ENCODE data around the gene AP1S1. TPM values are rescaled to one million over a fixed set of nuclear protein-coding genes. Genes with fewer than 3 reads are reported as not detected.

The AP1S1 gene
- total RNA-seq, 1 experiment from 2014 or later, result 135 TPM

- no peak for DNase-seq (ENCODE audit: low read depth)
Measured at GRCh38 chr7:101200862-101201599, 46.8 kb downstream of the AP1S1 start, which contains the start of gene MOGAT3. TSS of gene MOGAT3 (minus strand) at chr7:101201036. CDS start at chr7:101200854, 182 bp downstream.

- DNase-seq (ENCODE audit: low read depth), result no peak
Measured at GRCh38 chr7:101201695-101202602, 47.7 kb downstream of the AP1S1 start.

- DNase-seq (ENCODE audit: low read depth), result no peak
Measured at GRCh38 chr7:101202603-101202918, 48.3 kb downstream of the AP1S1 start.

GRCh38 chr7:101203740-101204738 lies 49.8 kb downstream of the AP1S1 start:
- DNase-seq (ENCODE audit: low read depth), result peak; percentile 58

- no peak for DNase-seq (ENCODE audit: low read depth)
Measured at GRCh38 chr7:101205901-101206664, 51.8 kb downstream of the AP1S1 start.

GRCh38 chr7:101206665-101207042 lies 52.4 kb downstream of the AP1S1 start:
- DNase-seq (ENCODE audit: low read depth), result no peak

GRCh38 chr7:101207459-101207858 lies 53.2 kb downstream of the AP1S1 start:
- no peak for DNase-seq (ENCODE audit: low read depth)

GRCh38 chr7:101208794-101209193 lies 54.5 kb downstream of the AP1S1 start:
- no peak for DNase-seq (ENCODE audit: low read depth)

GRCh38 chr7:101210143-101210542 lies 55.9 kb downstream of the AP1S1 start:
- DNase-seq (ENCODE audit: low read depth), result no peak

Other genes with a start within 250 kb of the AP1S1 start
- gene MUC3A, start 204.9 kb upstream of the AP1S1 start, total RNA-seq (2014; rRNA removed; shearing (Covaris generic)), result not detected in 2 replicates
- gene MUC12, start 184.9 kb upstream of the AP1S1 start, total RNA-seq (2014; rRNA removed; shearing (Covaris generic)), result 0.72 and 5.6 TPM in 2 replicates
- gene MUC17, start 134.4 kb upstream of the AP1S1 start, total RNA-seq (2014; rRNA removed; shearing (Covaris generic)), result not detected in 2 replicates
- gene TRIM56, start 69.0 kb upstream of the AP1S1 start, total RNA-seq (2014; rRNA removed; shearing (Covaris generic)), result 4.7 and 5.0 TPM in 2 replicates
- 221 and 238 TPM in 2 replicates for gene SERPINE1, start 27.4 kb upstream of the AP1S1 start, total RNA-seq (2014; rRNA removed; shearing (Covaris generic))
- gene VGF, start 11.1 kb downstream of the AP1S1 start, total RNA-seq (2014; rRNA removed; shearing (Covaris generic)), result 0.12 and 0.59 TPM in 2 replicates
- gene NAT16, start 25.8 kb downstream of the AP1S1 start, total RNA-seq (2014; rRNA removed; shearing (Covaris generic)), result not detected in 2 replicates
- not detected in 2 replicates for gene MOGAT3, start 46.6 kb downstream of the AP1S1 start, total RNA-seq (2014; rRNA removed; shearing (Covaris generic))
- gene PLOD3, start 63.1 kb downstream of the AP1S1 start, total RNA-seq (2014; rRNA removed; shearing (Covaris generic)), result 141 and 167 TPM in 2 replicates
- gene ZNHIT1, start 63.7 kb downstream of the AP1S1 start, total RNA-seq (2014; rRNA removed; shearing (Covaris generic)), result 121 and 160 TPM in 2 replicates
- gene CLDN15, start 83.3 kb downstream of the AP1S1 start, total RNA-seq (2014; rRNA removed; shearing (Covaris generic)), result 0.36 and 0.49 TPM in 2 replicates
- gene FIS1, start 90.6 kb downstream of the AP1S1 start, total RNA-seq (2014; rRNA removed; shearing (Covaris generic)), result 239 and 343 TPM in 2 replicates
- 58.2 and 62.0 TPM in 2 replicates for gene IFT22, start 167.3 kb downstream of the AP1S1 start, total RNA-seq (2014; rRNA removed; shearing (Covaris generic))
- 0.29 and 0.60 TPM in 2 replicates for gene COL26A1, start 208.4 kb downstream of the AP1S1 start, total RNA-seq (2014; rRNA removed; shearing (Covaris generic))